GM19455 (cell line): ENCODE results near the gene LZTS3.
"Not testable (repeated sequence)": the region's sequence is repeated elsewhere in the genome, so short reads cannot be mapped to it uniquely, and the experiment has no call there.

Experiments
- ATAC-seq: cut with Tn5 transposase; IDR thresholded peaks from one replicate; pipeline ENCODE4 v1.9.1; 2021; ENCODE audit not compliant: unreplicated experiment

Gene LZTS3

GRCh38 chr20:3168079-3168828 lies 5.1 kb downstream of the LZTS3 start:
- ATAC-seq = no peak

GRCh38 chr20:3167738-3168078 lies 5.6 kb downstream of the LZTS3 start:
- ATAC-seq = no peak

DNA sequence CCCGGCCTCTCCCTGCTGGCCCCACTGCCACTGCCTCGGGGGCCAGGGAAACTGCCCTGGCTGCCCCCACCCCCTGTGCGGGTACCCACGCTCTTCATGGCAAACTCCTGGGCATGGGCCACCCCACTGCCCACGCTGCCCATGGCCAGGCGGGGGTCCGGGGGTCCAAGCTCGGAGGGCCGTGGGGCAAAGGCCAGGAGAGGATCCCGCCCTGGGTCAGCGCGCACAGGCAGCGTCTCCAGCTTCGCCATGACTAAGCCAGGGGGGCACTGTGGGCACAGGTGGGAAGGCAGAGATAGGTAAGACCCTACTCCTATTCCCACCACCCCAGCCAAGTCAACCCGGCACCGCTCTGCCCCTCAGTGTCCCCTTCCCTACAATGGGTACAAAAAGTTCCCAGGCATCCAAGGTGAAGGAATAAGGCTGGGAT lies 6.4 kb downstream of the LZTS3 start:
- no peak for ATAC-seq

DNA sequence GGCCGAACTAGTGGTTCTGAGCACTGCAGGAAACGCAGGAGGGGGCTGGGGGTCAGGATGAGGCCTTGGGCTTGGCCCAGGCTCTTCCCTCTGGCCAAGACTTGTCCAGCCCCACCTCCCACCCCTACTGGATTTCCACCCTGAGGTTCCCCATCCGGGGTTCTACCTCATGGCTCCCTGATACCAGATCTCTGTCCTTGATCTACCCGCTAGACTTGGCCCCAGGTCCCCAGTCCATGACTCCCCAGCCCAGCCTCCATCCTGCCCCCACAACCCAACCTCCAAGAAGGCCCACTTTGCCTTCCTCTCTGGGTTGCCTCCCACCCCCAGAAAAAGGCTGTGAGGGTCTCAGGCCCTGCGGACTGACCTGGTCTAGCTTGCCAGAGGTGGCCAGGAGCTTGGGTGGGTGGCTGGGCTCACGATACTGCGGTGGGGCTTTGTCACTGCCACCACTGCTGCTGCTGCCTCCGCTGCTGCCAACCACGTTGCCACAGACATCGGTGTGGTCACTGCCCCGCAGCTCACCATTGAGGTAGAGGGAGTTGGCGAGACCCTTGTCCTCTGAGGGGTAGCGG lies 6.9 kb downstream of the LZTS3 start:
- ATAC-seq = no peak

DNA sequence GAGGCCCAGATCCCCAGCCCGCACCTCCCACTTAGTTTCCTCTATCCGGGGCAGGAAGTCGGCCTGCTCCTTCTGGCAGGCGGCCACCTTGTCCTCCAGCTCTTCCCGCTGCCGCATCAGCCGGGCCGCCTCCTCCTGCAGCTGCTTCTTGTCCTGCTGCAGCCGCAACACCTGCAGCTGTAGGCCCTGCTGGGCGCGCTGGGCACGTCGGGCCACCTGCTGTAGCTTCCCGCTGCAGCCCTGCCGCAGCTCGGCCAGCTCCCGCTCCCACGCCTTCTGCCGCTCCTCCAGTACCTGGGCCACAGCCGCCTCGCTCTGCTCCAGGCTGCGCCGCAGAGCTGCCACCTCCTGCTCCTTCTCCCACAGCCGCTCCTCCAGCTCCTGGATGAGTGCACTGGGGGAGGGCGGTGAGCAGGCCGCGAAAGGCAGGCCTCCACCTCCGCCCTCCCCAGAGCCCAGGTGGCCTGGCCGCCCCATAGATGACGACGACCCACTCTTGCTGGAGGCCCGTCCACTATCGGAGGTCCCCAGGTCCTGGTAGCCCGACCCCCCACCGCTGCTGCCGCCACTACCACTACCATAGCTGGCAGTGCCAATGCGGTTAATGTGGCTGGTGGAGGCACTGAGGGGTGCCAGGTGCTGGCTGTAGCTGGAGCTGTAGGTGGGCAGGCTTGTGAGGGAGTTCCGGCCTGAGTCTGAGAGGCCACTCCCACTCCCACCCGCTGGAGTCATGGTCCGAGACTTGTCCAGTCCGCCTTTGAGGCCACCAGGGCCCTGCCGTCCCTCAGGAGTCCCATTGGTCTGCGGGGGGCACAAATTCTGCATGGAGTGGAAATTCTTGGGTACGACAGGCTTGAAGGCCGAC lies 7.6 kb downstream of the LZTS3 start:
- ATAC-seq = no peak

- ATAC-seq = no peak
Observed at GRCh38 chr20:3164763-3165410, 8.5 kb downstream of the LZTS3 start.

- no peak for ATAC-seq
Observed at GRCh38 chr20:3164043-3164762, 9.1 kb downstream of the LZTS3 start.

DNA sequence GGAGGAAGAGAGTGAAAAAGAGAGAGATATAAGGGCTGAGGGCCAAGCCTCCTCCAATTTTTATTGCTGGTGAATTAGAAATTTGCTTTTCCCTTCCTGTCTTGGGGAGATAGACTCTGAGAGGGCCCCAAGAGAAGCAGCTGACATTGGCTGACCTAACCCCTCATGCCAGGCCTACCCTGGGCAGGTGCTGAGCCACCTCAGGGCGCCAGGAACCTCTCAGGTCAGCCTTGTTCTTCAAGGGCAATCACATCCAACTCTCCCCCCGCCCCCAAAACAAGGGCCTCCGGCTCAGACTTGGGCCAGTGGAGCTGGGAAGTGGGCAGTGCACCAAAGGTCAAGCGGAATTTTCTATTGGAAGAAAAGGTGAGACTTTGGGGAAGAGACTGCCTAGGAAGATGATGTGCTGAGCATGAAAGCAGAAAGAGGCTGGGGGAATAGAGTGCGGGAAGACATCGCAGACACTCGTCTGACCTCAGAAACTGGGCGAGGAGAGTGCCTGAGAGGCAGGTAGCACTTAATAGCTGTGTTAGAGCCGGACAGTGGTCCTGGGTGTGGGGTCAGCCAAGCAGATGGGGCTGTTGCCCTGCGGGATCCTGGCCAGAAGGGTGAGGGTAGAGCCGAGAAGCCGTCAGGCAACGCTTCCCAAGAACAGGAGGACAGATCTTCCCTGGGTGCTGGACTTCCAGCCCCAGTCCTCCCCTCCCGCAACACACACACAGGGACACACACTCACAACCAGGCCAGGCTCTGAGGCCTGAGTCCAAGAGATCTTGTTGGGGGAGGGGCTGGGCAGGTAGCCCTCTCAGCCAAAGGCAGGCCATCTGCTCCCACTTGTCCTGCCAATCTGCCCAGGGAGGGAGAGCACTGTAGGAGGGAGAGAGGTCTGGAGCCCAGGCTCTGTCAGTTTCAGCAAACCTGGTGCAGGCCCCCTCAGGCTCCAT lies 10.0 kb downstream of the LZTS3 start:
- no peak for ATAC-seq

DNA sequence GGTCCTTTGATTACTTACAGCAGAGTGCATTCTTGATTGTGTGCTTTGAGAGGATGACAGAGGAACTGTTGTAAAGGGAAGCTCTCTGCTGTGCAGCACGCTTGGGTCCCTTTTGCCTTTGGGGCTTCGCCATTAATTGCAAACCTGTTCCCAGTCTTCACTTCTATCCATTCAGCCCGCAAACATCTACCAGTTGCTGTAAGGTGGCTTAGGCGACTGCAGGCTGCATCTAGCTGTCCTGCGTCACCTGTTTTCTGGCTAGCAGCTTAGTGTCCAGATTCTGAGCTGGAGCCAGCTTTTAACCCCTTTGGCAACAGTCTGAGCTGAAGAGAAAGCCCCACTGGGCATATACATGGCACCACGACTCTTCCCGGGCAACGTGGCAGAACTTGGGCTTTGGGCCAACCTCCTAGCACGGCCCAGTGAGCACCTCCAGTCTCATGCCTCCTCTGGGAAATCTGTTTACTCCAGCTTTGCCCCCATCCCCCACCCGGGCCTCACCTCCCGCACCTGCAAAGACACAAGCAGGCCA lies 11.2 kb downstream of the LZTS3 start:
- ATAC-seq = no peak

DNA sequence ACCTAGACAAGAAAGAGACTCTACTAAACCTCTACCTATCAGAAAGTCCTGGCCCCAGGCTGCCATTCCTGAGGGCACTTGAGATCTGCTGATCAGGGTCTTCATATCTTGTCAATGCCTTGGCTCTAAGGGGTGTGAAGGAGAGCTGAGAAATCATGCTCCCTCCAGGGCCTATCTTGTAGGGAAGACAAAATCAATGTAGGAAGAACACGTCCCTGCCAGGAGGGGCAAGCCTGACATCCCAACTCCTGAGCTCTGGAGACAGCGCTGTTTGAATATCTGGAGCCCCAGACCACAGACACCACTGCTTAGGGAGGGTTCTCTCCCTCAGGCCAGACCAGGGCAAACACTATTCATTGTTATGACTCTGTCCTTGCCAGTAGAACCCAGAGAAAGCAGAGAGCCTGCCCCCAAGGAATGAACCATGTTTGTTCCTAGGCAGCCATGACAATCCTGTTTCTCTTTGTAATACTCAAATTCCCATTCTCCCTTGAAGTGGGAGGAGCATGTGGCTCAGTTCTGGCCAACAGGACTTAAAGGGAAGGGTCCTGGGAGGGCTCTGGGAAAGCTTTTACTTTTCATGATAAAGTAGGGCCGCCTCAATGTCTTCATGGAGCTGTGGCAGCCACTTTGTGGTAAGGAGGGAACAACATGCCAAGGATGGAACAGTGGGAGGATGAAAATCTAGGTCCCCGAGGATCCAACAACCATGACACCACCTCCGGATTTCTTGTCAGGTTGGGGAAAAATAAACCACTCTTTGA lies 11.9 kb downstream of the LZTS3 start:
- no peak for ATAC-seq

- no peak for ATAC-seq
Observed at GRCh38 chr20:3160418-3160817, 12.9 kb downstream of the LZTS3 start.

- ATAC-seq = no peak
Observed at GRCh38 chr20:3158968-3159431, 14.3 kb downstream of the LZTS3 start.

DNA sequence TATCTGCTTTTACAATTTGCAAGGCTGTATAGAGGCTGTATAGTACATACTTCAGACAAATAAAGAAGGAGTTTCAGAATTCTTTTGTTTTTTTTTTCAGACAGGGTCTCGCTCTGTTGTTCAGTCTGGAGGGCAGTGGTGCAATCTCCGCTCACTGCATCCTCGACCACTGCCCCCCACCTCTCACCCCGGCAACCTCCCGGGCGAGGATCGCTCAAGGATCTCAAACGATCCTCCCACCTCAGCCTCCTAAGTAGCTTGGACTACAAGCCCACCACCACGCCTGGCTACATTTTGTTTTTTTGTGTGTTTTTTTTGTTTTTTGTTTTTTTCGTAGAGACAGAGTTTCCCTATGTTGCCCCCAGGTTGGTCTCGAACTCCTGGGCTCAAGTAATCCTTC lies 15.5 kb downstream of the LZTS3 start:
- peak; percentile 2 for ATAC-seq

- peak; percentile 67 for ATAC-seq
Observed at GRCh38 chr20:3156811-3157619, 16.3 kb downstream of the LZTS3 start.

- not testable (repeated sequence) for ATAC-seq
Observed at GRCh38 chr20:3152057-3152644, 21.2 kb downstream of the LZTS3 start.

- ATAC-seq = no peak
Observed at GRCh38 chr20:3150908-3151307, 22.4 kb downstream of the LZTS3 start.

DNA sequence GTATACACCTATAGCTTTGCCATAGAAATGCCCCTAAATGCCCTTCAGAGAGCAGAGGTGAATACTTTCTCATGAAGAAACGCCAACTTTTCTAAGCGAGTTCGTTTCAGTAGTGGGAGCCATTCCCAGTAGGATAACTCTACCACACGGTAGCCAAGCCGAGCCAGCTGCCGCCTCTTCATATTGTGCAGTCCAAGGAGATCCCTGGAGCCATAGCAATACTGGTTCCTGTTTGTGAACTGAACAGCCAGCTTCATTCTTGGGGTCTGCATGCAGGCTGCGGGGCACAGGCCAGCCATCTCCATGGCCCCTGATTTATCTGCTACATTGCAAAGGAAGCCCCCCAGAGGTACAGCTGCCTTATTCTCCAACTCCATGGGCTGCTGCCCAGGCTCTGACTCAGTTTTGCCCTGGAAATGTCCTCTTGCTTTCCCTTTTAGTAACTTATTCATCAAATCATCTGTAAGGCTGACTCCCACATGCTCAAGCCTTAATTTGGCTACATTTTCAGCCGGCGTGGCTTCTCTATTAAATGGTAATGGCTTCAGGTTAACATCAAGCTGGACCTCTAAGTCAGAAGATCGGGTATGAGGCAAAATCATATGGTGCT lies 26.5 kb downstream of the LZTS3 start:
- no peak for ATAC-seq
